ENCODE measurements around the gene DAND5.

DNA sequence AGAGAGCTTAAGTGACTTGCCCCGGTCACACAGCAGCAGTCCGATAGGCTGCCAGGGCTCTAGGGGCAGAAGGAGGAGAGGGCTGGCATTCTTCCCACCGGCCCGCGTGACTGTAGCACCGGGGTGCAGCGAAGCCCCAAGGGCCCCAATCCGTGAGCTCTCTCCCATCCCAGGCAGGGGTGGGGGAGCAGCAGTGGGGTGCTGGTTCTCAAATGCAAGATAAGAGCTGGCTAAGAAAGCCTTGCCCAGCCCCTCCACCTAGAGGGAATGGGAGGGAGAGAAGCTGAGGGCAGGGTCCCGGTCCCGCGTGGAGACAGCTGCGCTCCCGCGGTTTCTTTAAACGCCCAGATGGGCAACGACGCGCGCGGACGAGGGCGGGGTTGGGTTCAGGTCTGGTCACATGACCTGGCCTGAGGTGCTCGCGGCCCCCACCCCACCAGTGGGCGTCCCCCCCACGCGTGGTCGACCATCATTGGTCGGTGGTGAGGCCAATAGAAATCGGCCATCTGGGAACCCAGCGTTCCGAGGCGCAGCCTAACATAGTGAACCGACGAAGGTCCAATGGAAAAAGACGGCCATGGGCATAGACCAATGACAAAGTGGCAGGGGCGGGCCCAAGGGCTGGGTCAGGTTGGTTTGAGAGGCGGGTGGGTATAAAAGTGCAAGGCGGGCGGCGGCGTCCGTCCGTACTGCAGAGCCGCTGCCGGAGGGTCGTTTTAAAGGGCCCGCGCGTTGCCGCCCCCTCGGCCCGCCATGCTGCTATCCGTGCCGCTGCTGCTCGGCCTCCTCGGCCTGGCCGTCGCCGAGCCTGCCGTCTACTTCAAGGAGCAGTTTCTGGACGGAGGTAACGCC, 31.2 kb upstream of the DAND5 start, which contains the start of gene CALR:
- TF ChIP-seq POLR2A (IDR thresholded peaks at IDR 0.05; ENCODE audit: low read length) (peak; percentile 99), GATA1 (IDR thresholded peaks at IDR 0.05; ENCODE audit: low read depth, low read length) (no peak)
